ENCODE measurements around the gene FAF1.
"Not testable (repeated sequence)": the region's sequence is repeated elsewhere in the genome, so short reads cannot be mapped to it uniquely, and the experiment has no call there.

DNA sequence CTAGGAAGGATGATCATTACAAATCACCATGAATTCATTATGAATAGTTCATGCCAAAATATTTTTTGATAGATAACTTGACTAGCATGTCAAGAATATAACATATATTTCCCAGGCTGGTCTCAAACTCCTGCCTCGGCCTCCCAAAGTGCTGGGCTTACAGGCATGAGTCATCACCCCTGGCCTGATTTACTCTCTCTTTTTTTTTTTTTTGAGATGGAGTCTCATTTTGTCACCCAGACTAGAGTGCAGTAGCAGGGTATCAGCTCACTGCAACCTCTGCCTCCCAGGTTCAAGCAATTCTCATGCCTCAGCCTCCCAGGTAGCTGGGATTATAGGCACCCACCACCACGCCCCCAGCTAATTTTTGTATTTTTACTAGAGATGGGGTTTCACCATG is 24.8 kb downstream of the FAF1 start:
- TF ChIP-seq, protein P1, sequence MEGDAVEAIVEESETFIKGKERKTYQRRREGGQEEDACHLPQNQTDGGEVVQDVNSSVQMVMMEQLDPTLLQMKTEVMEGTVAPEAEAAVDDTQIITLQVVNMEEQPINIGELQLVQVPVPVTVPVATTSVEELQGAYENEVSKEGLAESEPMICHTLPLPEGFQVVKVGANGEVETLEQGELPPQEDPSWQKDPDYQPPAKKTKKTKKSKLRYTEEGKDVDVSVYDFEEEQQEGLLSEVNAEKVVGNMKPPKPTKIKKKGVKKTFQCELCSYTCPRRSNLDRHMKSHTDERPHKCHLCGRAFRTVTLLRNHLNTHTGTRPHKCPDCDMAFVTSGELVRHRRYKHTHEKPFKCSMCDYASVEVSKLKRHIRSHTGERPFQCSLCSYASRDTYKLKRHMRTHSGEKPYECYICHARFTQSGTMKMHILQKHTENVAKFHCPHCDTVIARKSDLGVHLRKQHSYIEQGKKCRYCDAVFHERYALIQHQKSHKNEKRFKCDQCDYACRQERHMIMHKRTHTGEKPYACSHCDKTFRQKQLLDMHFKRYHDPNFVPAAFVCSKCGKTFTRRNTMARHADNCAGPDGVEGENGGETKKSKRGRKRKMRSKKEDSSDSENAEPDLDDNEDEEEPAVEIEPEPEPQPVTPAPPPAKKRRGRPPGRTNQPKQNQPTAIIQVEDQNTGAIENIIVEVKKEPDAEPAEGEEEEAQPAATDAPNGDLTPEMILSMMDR (IDR thresholded peaks at IDR 0.05): not testable (repeated sequence)
- not testable (repeated sequence) for TF ChIP-seq POLR2A, POLR2AphosphoS5 (IDR thresholded peaks at IDR 0.05)

Measured in transverse colon (tissue), 4 donors.